Neural progenitor cell (in vitro differentiated cells): ENCODE data around the gene GGTLC2.

Experiments used
- CTCF ChIP-seq: fragments of 200-600 bp; sonication (generic); IDR thresholded peaks from 2 replicates; pipeline ENCODE4 v1.5.1; 2017; ENCODE audit warnings: antibody characterized with exemption, mild to moderate bottlenecking
- EZH2 ChIP-seq: fragments of 200-600 bp; sonication (generic); IDR thresholded peaks from 2 replicates; pipeline ENCODE4 v1.6.1; 2017; ENCODE audit warnings: antibody characterized with exemption, mild to moderate bottlenecking, moderate library complexity
- EZH2phosphoT487 ChIP-seq: fragments of 200-600 bp; sonication (generic); IDR thresholded peaks from 2 replicates; pipeline ENCODE4 v1.6.1; 2017; ENCODE audit warnings: antibody characterized with exemption

DNA sequence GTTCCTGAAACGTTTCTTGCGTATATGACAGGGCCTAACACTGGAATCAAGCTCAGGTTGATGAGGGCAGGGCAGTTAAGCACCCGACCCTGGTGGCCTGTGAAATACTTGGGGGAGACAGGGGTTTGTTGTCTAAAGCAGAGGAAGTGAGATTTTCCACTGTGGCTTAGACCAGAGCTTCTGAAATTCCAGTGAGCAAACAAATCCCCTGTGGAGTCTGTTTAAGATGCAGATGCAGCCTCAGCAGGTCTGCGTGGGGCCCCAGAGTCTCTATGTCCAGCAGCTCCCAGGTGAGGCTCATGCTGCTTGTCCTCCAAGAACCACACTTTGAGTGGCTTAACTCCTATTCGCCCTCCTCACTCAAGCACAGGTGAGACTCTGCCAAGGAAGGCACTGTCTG lies 46.3 kb upstream of the GGTLC2 start:
- TF ChIP-seq CTCF (no peak), EZH2 (no peak), EZH2phosphoT487 (no peak)
